Erythroblast (primary cell): Measurements from ENCODE around the gene TTC28.

Experiments used
- GATA1 ChIP-seq: IDR thresholded peaks from 2 replicates; pipeline ENCODE4 v1.6.1; 2011; ENCODE audit warnings: low read depth, mild to moderate bottlenecking, control low read depth, low read length, moderate library complexity
- POLR2A ChIP-seq: IDR thresholded peaks from 2 replicates; pipeline ENCODE4 v1.6.1; 2011; ENCODE audit warnings: mild to moderate bottlenecking, low read length

- no peak for TF ChIP-seq POLR2A
- no peak for TF ChIP-seq GATA1
Measured at GRCh38 chr22:28450109-28450508, 229.5 kb downstream of the TTC28 start.
